GM10266 (cell line): ENCODE results near the gene KLHL8.

Source experiments
- DNase-seq: peaks from one replicate; pipeline ENCODE4 v3.0.0; 2012; ENCODE audit errors: extremely low spot score
- CTCF ChIP-seq: IDR thresholded peaks from 2 replicates; pipeline ENCODE4 v1.5.1; 2012; ENCODE audit warnings: mild to moderate bottlenecking, low read depth; ENCODE audit not compliant: control insufficient read depth, insufficient read depth; ENCODE audit errors: missing control alignments

Gene KLHL8

GRCh38 chr4:87216469-87216868, 3.9 kb downstream of the KLHL8 start:
- DNase-seq = no peak
- no peak for TF ChIP-seq CTCF

GRCh38 chr4:87213421-87214075, 6.9 kb downstream of the KLHL8 start:
- no peak for DNase-seq
- no peak for TF ChIP-seq CTCF

GRCh38 chr4:87211249-87211952, 9.0 kb downstream of the KLHL8 start:
- DNase-seq = no peak
- no peak for TF ChIP-seq CTCF

- no peak for TF ChIP-seq CTCF
- DNase-seq = peak; percentile 39
Measured at GRCh38 chr4:87209696-87210095, 10.7 kb downstream of the KLHL8 start.

GRCh38 chr4:87209182-87209581, 11.2 kb downstream of the KLHL8 start:
- TF ChIP-seq CTCF = no peak
- no peak for DNase-seq

- TF ChIP-seq CTCF = no peak
- no peak for DNase-seq
Measured at GRCh38 chr4:87204559-87204958, 15.9 kb downstream of the KLHL8 start.

- no peak for TF ChIP-seq CTCF
- no peak for DNase-seq
Measured at GRCh38 chr4:87196927-87197326, 23.5 kb downstream of the KLHL8 start.
